A673 (cell line): Measurements from ENCODE around the gene STUM. TPM values are rescaled to one million over a fixed set of nuclear protein-coding genes. Genes with fewer than 3 reads are reported as not detected.

Source experiments
- BruUV-seq: library from RNA; stranded (reverse); fragments of 400-500 nt; replicated peaks from 2 replicates; lab custom pipeline; 2021; lab: Mats Ljungman, UMichigan
- CTCF ChIA-PET: fragments of 300-600 bp; sonication (Branson Sonifier 250); formaldehyde crosslinking; loops from one replicate; lab custom pipeline; 2022; ENCODE audit warnings: antibody characterized with exemption; lab: Charles Lee
- POLR2A ChIA-PET: fragments of 300-600 bp; sonication (Branson Sonifier 250); formaldehyde crosslinking; loops from one replicate; lab custom pipeline; 2022; ENCODE audit warnings: antibody characterized with exemption; ENCODE audit not compliant: low non-redundant PET; lab: Charles Lee
- DNase-seq: peaks from one replicate; pipeline ENCODE4 v3.0.0-alpha.2; 2015; ENCODE audit warnings: low spot score
- H3K27ac ChIP-seq: fragments of 200-600 bp; sonication (generic); 2 replicates; pipeline ENCODE4 v1.5.1; 2016; ENCODE audit warnings: mixed run types, low read depth, mild to moderate bottlenecking, mixed read lengths, antibody characterized with exemption, low read length; ENCODE audit not compliant: poor library complexity, severe bottlenecking
- H3K27me3 ChIP-seq: fragments of 200-600 bp; sonication (generic); replicated peaks from 2 replicates; pipeline ENCODE4 v1.6.1; 2017; ENCODE audit warnings: mixed run types, low read depth, mild to moderate bottlenecking, mixed read lengths, antibody characterized with exemption, low read length; ENCODE audit not compliant: insufficient read depth, poor library complexity
- H3K36me3 ChIP-seq: fragments of 200-600 bp; sonication (generic); 2 replicates; pipeline ENCODE4 v1.6.1; 2016; ENCODE audit warnings: mixed run types, mild to moderate bottlenecking, mixed read lengths, antibody characterized with exemption, low read length; ENCODE audit not compliant: insufficient read depth, poor library complexity, severe bottlenecking
- H3K4me1 ChIP-seq: fragments of 200-600 bp; sonication (generic); 2 replicates; pipeline ENCODE4 v1.6.1; 2017; ENCODE audit warnings: mixed run types, mild to moderate bottlenecking, mixed read lengths, antibody characterized with exemption, low read length; ENCODE audit not compliant: insufficient read depth, poor library complexity, severe bottlenecking
- H3K4me3 ChIP-seq: fragments of 200-600 bp; sonication (generic); 2 replicates; pipeline ENCODE4 v1.5.1; 2016; ENCODE audit warnings: low read depth, mixed run types, mild to moderate bottlenecking, mixed read lengths, low read length; ENCODE audit not compliant: poor library complexity, severe bottlenecking
- H3K9me3 ChIP-seq: fragments of 200-600 bp; sonication (generic); 2 replicates; pipeline ENCODE4 v1.6.1; 2016; ENCODE audit warnings: mixed run types, low read depth, mild to moderate bottlenecking, mixed read lengths, antibody characterized with exemption, low read length; ENCODE audit not compliant: poor library complexity, severe bottlenecking
- EZH2 ChIP-seq: fragments of 200-600 bp; sonication (generic); IDR thresholded peaks from 2 replicates; pipeline ENCODE4 v1.6.1; 2017; ENCODE audit warnings: borderline replicate concordance, low read depth, mild to moderate bottlenecking, mixed read lengths, antibody characterized with exemption, low read length; ENCODE audit not compliant: poor library complexity, severe bottlenecking
- intact Hi-C: fragments of 100-400 bp; cut with micrococcal nuclease; formaldehyde crosslinking; loops from one replicate; pipeline ENCODE4 v1.10.0; 2022; ENCODE audit not compliant: unreplicated experiment
- total RNA-seq: library from RNA; stranded (reverse); gene quantifications from 2 replicates; pipeline ENCODE4 v1.2.3, GENCODE V29; 2021
- TF ChIP-seq, protein P1 (sequence below): fragments of 300-800, 200-600 bp; sonication (generic); conservative IDR thresholded peaks from 2 replicates; pipeline ENCODE4 v1.5.1; 2017; ENCODE audit warnings: low read depth, mild to moderate bottlenecking, antibody characterized with exemption, low read length, moderate library complexity, mixed read lengths

Gene STUM
- total RNA-seq, 1 experiment from 2014 or later, result 0.54 TPM

DNA sequence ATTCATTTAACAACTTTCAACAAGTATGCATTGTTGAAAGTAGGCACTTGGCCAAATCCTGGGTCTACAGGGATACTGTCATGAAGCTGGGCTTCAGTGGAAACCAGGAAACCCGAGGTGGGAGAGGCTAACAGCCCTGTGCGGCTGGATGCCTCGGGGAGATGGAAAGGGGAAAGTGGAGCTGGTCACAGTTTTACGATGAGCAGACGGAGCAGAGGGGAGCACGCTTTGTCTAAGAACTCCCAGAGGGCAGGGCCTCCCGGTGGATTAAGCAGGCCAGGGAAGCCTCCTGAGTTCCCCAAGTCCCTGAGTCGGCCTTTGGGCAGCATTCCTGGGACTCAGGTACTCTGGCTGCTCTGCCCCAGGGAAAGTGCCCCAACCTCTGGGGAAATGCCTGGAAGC, 23.8 kb downstream of the STUM start:
- no peak for TF ChIP-seq EZH2
- TF ChIP-seq, protein P1, sequence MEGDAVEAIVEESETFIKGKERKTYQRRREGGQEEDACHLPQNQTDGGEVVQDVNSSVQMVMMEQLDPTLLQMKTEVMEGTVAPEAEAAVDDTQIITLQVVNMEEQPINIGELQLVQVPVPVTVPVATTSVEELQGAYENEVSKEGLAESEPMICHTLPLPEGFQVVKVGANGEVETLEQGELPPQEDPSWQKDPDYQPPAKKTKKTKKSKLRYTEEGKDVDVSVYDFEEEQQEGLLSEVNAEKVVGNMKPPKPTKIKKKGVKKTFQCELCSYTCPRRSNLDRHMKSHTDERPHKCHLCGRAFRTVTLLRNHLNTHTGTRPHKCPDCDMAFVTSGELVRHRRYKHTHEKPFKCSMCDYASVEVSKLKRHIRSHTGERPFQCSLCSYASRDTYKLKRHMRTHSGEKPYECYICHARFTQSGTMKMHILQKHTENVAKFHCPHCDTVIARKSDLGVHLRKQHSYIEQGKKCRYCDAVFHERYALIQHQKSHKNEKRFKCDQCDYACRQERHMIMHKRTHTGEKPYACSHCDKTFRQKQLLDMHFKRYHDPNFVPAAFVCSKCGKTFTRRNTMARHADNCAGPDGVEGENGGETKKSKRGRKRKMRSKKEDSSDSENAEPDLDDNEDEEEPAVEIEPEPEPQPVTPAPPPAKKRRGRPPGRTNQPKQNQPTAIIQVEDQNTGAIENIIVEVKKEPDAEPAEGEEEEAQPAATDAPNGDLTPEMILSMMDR, result no peak
- Histone ChIP-seq H3K9me3 (no peaks in the 10 kb centered on the region), H3K27ac (no peak overlapping the region), H3K4me3 (no peak overlapping the region), H3K4me1 (no peaks in the 10 kb centered on the region), H3K36me3 (no peaks in the 10 kb centered on the region), H3K27me3 (no peaks in the 10 kb centered on the region)
- intact Hi-C loops, result no loop called here
- ChIA-PET CTCF (no interaction called here), POLR2A (no interaction called here)
- no TSS peak for BruUV-seq
- DNase-seq, result no peak

DNA sequence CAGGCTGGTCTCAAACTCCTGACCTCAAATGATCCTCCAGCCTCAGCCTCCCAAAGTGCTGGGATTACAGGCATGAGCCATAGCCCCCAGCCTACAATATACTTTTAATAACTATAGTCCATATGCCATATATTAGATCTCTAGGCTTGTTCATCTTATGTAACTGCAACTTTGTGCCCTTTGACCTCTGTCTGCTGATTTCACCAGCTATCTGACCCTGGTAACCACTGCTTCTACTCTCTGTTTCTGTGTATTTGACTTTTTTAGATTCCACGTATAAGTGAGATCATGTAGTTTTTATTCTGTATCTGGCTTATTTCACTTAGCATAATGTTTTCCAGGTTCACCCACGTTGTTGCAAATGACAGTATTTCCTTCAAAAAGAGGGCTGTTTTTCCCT, 25.5 kb downstream of the STUM start:
- H3K4me1 ChIP-seq, result no peaks in the 10 kb centered on the region
- H3K27ac ChIP-seq, result no peak overlapping the region
- BruUV-seq, result no TSS peak
- no peaks in the 10 kb centered on the region for H3K36me3 ChIP-seq
- CTCF ChIA-PET, result no interaction called here
- no peaks in the 10 kb centered on the region for H3K27me3 ChIP-seq
- no peak overlapping the region for H3K4me3 ChIP-seq
- no peak for DNase-seq
- no peak for TF ChIP-seq EZH2
- TF ChIP-seq, protein P1, result no peak
- POLR2A ChIA-PET, result no interaction called here
- intact Hi-C loops, result no loop called here
- H3K9me3 ChIP-seq, result no peaks in the 10 kb centered on the region

DNA sequence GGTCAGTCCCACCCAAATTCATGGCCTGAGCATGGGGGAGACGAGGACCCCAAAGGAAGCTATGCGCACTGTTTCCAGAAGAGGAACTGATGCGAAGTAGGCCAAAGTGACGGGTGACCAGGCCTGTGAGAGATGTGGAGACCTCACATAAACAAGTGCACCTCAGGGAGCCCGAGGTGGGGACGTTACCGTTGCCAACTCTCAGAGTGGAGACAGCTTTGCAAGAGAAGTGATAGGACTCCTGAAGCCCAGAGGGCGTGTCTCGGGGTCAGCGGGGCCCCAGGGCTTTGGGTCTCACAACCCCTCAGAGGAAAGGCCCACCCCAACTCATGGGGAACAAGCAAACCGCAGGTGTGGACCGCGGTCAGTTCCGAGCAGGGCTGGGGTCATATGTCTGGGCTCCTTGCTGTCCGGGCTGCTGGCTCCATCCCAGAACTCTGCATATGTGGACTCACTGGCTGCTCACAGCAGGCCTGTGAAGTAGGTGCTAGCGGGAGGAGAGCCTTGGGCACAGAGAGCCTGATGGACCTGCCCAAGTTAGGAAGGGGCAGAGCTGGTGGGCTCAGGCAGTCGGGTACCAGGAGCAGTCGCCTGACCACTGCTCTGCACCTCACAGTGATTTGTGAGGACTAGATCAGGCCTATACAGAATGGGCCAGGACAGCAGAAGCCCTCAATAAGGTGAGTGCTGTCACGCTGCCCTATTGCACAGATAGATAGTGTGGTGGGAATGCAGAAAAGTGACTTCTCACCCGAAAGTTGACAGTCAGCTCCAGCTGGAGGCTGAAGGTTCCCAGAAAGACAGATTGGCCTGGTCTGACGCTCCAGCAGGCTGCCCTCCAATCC, 26.2 kb downstream of the STUM start:
- H3K27me3 ChIP-seq, result no peaks in the 10 kb centered on the region
- no peak overlapping the region for H3K27ac ChIP-seq
- TF ChIP-seq, protein P1, result no peak
- TF ChIP-seq EZH2, result no peak
- H3K9me3 ChIP-seq, result no peaks in the 10 kb centered on the region
- H3K4me1 ChIP-seq, result no peaks in the 10 kb centered on the region
- BruUV-seq, result no TSS peak
- no peak for DNase-seq
- ChIA-PET CTCF (no interaction called here), POLR2A (no interaction called here)
- no peak overlapping the region for H3K4me3 ChIP-seq
- intact Hi-C loops, result no loop called here
- H3K36me3 ChIP-seq, result no peaks in the 10 kb centered on the region
